GM10248 (cell line): Measurements from ENCODE around the gene GPS1.

Experiments used
- CTCF ChIA-PET: fragments of 300-600 bp; sonication (Branson Sonifier 250); formaldehyde crosslinking; extraction: SDS; loops from one replicate; lab custom pipeline; 2021; ENCODE audit warnings: antibody characterized with exemption; lab: Yijun Ruan, JAX
- POLR2A ChIA-PET: fragments of 350-650 bp; sonication (Branson Sonifier 250); formaldehyde crosslinking; extraction: SDS; loops from one replicate; lab custom pipeline; 2020; ENCODE audit warnings: antibody characterized with exemption; lab: Yijun Ruan, JAX
- DNase-seq: peaks from one replicate; pipeline ENCODE4 v3.0.0; 2012; ENCODE audit errors: extremely low spot score
- TF ChIP-seq, protein P1 (sequence below): IDR thresholded peaks from 2 replicates; pipeline ENCODE4 v1.5.1; 2012; ENCODE audit warnings: mild to moderate bottlenecking, low read depth; ENCODE audit errors: extremely low read depth, missing control alignments, control extremely low read depth

Gene GPS1

GRCh38 chr17:82088838-82089722 lies 37.4 kb downstream of the GPS1 start:
- ChIA-PET POLR2A (no interaction called here), CTCF (interaction anchor here (1.3 kb wide), 1 partner anchor 51 kb away, joined by 3 read pairs; the partner anchor contains the start of gene DCXR)
- TF ChIP-seq, protein P1, sequence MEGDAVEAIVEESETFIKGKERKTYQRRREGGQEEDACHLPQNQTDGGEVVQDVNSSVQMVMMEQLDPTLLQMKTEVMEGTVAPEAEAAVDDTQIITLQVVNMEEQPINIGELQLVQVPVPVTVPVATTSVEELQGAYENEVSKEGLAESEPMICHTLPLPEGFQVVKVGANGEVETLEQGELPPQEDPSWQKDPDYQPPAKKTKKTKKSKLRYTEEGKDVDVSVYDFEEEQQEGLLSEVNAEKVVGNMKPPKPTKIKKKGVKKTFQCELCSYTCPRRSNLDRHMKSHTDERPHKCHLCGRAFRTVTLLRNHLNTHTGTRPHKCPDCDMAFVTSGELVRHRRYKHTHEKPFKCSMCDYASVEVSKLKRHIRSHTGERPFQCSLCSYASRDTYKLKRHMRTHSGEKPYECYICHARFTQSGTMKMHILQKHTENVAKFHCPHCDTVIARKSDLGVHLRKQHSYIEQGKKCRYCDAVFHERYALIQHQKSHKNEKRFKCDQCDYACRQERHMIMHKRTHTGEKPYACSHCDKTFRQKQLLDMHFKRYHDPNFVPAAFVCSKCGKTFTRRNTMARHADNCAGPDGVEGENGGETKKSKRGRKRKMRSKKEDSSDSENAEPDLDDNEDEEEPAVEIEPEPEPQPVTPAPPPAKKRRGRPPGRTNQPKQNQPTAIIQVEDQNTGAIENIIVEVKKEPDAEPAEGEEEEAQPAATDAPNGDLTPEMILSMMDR: no peak
- DNase-seq: no peak

DNA sequence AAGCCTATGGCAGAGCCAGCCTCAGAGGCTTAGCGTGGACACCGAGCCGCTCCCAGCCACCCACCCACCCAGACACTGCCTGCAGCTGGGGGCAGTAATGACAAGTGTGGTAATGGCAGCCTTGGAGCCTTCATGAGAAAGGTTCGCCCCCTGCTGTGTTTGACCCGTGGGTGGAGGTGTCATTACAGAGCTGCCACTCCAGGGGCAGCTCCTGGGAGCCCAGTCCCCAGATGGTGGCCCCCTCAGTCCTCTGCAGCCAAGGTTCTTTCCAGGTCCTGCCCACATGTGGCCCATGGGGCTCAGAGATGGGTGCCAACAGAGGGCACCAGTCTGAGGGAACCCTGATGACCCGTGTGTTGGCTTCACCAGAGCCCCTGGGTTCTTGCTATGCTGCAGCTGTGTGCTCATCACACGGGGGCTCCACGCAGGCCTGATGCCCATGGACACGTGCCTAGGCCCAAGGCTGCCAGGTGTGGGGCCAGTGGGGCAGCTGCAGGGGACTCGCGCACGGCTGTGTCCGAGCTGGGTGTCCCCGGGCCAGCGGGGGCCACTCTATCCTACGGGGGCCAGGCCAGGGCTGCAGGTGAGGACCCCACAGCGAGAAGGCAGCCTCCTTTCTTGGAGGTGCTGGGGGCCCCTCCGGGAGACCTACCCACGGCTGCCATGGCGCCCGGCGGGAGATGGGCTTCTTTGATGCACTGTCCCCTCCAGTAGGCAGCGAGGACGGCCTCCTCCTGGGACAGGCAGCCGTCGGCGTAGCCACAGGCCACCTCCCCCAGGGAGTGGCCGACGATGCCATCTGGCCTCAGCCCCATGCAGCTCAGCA lies 38.2 kb downstream of the GPS1 start:
- ChIA-PET CTCF (no interaction called here), POLR2A (no interaction called here)
- TF ChIP-seq, protein P1: no peak
- DNase-seq: no peak

DNA sequence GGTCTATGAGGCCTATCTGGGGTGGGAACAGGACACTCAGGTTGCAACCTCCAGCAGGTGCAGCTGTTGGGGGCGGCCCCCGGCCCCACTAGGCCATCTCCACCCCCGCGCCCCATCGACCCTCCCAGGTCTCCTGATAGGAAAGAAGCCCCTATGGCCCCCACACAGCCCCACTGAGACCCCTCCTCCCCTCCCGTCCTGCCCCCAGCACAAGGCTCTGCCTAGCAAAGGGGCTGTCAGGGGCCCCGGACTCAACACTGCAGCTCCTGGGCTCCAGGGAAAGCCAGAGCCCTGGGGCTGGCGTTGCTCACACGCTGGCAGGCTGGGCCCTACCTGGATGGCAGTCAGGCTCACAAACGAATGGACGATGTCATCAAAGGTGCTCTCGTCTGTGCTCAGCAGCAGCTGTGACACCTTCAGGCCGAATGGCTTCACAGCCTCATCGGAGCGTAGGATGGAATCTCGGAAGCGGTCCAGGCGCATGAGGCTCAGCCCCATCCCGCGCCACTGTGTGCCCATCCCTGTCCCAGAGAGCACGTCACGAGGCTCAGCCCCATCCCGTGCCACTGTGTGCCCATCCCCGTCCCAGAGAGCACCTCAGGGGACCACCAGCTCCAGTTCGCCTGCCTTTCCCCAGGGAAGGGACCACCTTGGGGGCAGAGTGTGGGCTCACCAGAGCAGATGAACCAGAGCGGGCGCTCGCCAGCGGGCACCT lies 39.0 kb downstream of the GPS1 start:
- POLR2A ChIA-PET: no interaction called here
- CTCF ChIA-PET: no interaction called here
- no peak for DNase-seq
- TF ChIP-seq, protein P1: no peak

- DNase-seq: no peak
- TF ChIP-seq, protein P1: no peak
- ChIA-PET POLR2A (no interaction called here), CTCF (no interaction called here)
These were observed 39.8 kb downstream of the GPS1 start for GRCh38 chr17:82091264-82092066.

DNA sequence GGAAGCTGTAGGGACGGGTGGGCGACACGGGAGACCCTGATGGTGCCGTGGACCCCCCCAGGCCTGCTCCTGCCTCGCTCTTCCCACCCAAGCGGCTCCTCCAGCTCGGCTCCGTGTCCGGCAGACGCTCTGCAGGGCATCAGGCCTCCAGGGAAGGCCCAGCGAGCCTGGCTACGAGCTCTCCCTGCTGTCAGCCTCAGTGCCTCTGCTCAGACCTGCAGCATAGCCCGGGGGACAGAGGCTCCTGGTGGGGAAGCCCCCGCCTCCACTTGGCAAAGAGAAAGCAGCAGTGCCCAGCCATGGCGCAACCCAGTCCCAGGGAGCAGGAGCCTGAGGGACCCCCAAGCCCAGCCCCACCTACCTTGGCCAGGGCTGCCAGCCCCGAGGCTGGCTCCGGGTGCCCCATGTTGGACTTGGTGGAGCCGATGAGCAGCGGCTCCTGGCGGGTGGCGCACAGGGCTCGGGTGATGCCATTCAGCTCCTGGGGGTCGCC lies 40.4 kb downstream of the GPS1 start:
- TF ChIP-seq, protein P1: no peak
- no peak for DNase-seq
- ChIA-PET POLR2A (interaction anchor here (1.1 kb wide), 1 partner anchor 200 kb away, joined by 4 read pairs; no protein-coding TSS in a partner anchor), CTCF (interaction anchor here (1.4 kb wide), 1 partner anchor 55 kb away, joined by 3 read pairs; the partner anchor contains the start of gene DCXR)
